Mesendoderm (in vitro differentiated cells): ENCODE results near the gene ACBD3.

Source experiments
- DNase-seq: peaks from one replicate; pipeline ENCODE4 v3.0.0; 2013
- H2AK5ac ChIP-seq: 2 replicates; pipeline ENCODE4 v1.6.1; 2013; ENCODE audit warnings: low read length, inconsistent platforms
- H2BK120ac ChIP-seq: 2 replicates; pipeline ENCODE4 v1.6.1; 2013; ENCODE audit warnings: low read depth, mild to moderate bottlenecking, low read length, moderate library complexity, mixed read lengths
- H2BK15ac ChIP-seq: replicated peaks from 2 replicates; pipeline ENCODE4 v1.6.1; 2013; ENCODE audit warnings: low read depth, mild to moderate bottlenecking, moderate library complexity
- H2BK5ac ChIP-seq: 2 replicates; pipeline ENCODE4 v1.6.1; 2013; ENCODE audit warnings: low read length, inconsistent platforms
- H3K18ac ChIP-seq: 2 replicates; pipeline ENCODE4 v1.6.1; 2013; ENCODE audit warnings: mild to moderate bottlenecking, low read length, mixed read lengths
- H3K23ac ChIP-seq: one replicate; pipeline ENCODE4 v1.6.1; 2013; ENCODE audit warnings: low read length
- H3K27ac ChIP-seq: 2 replicates; pipeline ENCODE4 v1.5.1; 2013; ENCODE audit warnings: low read depth, mild to moderate bottlenecking, inconsistent platforms, low read length, moderate library complexity
- H3K27me3 ChIP-seq: 2 replicates; pipeline ENCODE4 v1.6.1; 2013; ENCODE audit warnings: low read length, control low read depth, mild to moderate bottlenecking, inconsistent platforms; ENCODE audit not compliant: insufficient read depth, poor library complexity
- H3K36me3 ChIP-seq: 2 replicates; pipeline ENCODE4 v1.6.1; 2013; ENCODE audit warnings: low read length, inconsistent platforms; ENCODE audit not compliant: control insufficient read depth, insufficient read depth
- H3K4ac ChIP-seq: one replicate; pipeline ENCODE4 v1.6.1; 2013; ENCODE audit warnings: low read depth, mild to moderate bottlenecking, low read length, moderate library complexity
- H3K4me1 ChIP-seq: 2 replicates; pipeline ENCODE4 v1.6.1; 2013; ENCODE audit warnings: low read depth, low read length, inconsistent platforms; ENCODE audit not compliant: control insufficient read depth
- H3K4me2 ChIP-seq: 2 replicates; pipeline ENCODE4 v1.6.1; 2013; ENCODE audit warnings: low read length
- H3K4me3 ChIP-seq: 2 replicates; pipeline ENCODE4 v1.5.1; 2013; ENCODE audit warnings: mild to moderate bottlenecking, low read length
- H3K56ac ChIP-seq: one replicate; pipeline ENCODE4 v1.6.1; 2013; ENCODE audit warnings: low read length
- H3K79me1 ChIP-seq: 2 replicates; pipeline ENCODE4 v1.6.1; 2013; ENCODE audit warnings: low read length, inconsistent platforms
- H3K79me2 ChIP-seq: 2 replicates; pipeline ENCODE4 v1.6.1; 2013; ENCODE audit warnings: mild to moderate bottlenecking, low read length; ENCODE audit not compliant: control insufficient read depth, insufficient read depth
- H3K9ac ChIP-seq: 2 replicates; pipeline ENCODE4 v1.6.1; 2013; ENCODE audit warnings: low read length, inconsistent platforms
- H4K5ac ChIP-seq: one replicate; pipeline ENCODE4 v1.6.1; 2013; ENCODE audit warnings: low read length
- H4K8ac ChIP-seq: one replicate; pipeline ENCODE4 v1.6.1; 2013; ENCODE audit warnings: low read depth, mild to moderate bottlenecking, control low read depth, low read length, moderate library complexity
- WGBS: extraction: QIAGEN DNeasy Blood & Tissue Kit; methylation state at CpG from one replicate; pipeline ENCODE4 v1.1.7; 2013; ENCODE audit warnings: low lambda C conversion rate, missing lambda C conversion rate; ENCODE audit not compliant: insufficient coverage; ENCODE audit errors: extremely low coverage; 5-methylcytosine and 5-hydroxymethylcytosine counted together

ACBD3 gene

DNA sequence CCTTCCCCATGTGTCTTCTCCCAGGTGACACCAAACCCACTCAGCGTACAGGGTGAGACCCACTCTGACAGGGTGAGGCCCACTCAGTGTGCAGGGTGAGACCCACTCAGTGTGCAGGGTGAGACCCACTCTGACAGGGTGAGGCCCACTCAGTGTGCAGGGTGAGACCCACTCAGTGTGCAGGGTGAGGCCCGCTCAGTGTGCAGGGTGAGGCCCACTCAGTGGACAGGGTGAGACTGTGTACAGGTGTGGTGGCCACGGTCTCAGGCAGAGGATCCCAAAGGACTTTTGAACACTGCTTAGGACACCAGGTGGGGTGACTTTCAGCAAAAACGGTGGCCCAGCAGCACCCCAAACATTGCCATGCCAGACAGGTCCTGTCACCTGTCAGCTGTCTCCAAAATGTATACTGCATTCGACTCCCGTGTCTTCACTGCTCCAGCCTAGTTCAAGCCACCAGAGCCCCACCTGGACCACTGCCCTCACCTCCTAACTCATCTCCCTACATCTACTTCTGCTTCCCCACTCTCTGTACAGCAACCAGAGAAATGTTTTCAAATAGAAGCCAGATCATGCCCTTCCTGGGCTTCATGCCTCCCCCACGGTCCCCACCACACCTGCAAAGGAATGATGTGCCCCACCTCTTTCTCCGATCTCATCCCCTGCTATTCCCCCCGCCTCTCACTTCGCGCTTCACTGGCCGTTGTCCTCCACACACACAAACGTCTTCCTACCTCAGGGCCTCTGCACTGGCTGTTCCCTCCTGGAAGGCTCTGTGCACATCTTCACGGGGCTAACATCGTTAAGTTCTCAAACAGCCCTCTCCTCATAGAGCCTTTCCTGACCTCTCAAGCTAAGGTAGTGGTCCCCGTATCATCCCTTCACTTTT, 52.1 kb downstream of the ACBD3 start:
- Histone ChIP-seq H3K18ac (no peak overlapping the region), H3K4ac (no peak overlapping the region), H3K4me3 (no peak overlapping the region), H3K27ac (no peak overlapping the region), H2BK120ac (no peak overlapping the region), H3K79me2 (no peaks in the 10 kb centered on the region), H3K27me3 (no peaks in the 10 kb centered on the region), H3K23ac (no peak overlapping the region), H4K5ac (no peak overlapping the region), H2BK5ac (no peak overlapping the region), H3K36me3 (no peaks in the 10 kb centered on the region), H2AK5ac (no peak overlapping the region), H3K56ac (no peak overlapping the region), H3K79me1 (no peaks in the 10 kb centered on the region), H4K8ac (no peak overlapping the region), H3K9ac (no peak overlapping the region), H3K4me2 (no peak overlapping the region), H2BK15ac (no peak overlapping the region), H3K4me1 (peaks cover 7% of the 10 kb centered on the region)
- no CpG with 5 or more reads among the region's 16 CpGs for WGBS
- no peak for DNase-seq

GRCh38 chr1:226133504-226134123, 52.9 kb downstream of the ACBD3 start:
- Histone ChIP-seq H4K8ac (no peak overlapping the region), H4K5ac (no peak overlapping the region), H3K36me3 (no peaks in the 10 kb centered on the region), H3K27me3 (no peaks in the 10 kb centered on the region), H2BK15ac (no peak overlapping the region), H2BK5ac (no peak overlapping the region), H3K23ac (no peak overlapping the region), H2BK120ac (no peak overlapping the region), H3K79me1 (no peaks in the 10 kb centered on the region), H3K56ac (peak overlapping the region; percentile 1), H3K79me2 (no peaks in the 10 kb centered on the region), H3K4me2 (no peak overlapping the region), H3K4me1 (peaks cover 7% of the 10 kb centered on the region), H2AK5ac (no peak overlapping the region), H3K27ac (no peak overlapping the region), H3K9ac (no peak overlapping the region), H3K4ac (no peak overlapping the region), H3K18ac (no peak overlapping the region), H3K4me3 (no peak overlapping the region)
- DNase-seq: no peak
- no CpG with 5 or more reads among the region's 6 CpGs for WGBS

- WGBS: no CpG with 5 or more reads among the region's 17 CpGs
- no peak for DNase-seq
- H3K27me3 ChIP-seq: no peaks in the 10 kb centered on the region
Measured at GRCh38 chr1:226132728-226133503, 53.6 kb downstream of the ACBD3 start.

GRCh38 chr1:226131639-226132038, 54.9 kb downstream of the ACBD3 start:
- no peak overlapping the region for H4K5ac ChIP-seq
- H3K56ac ChIP-seq: no peak overlapping the region
- no CpG with 5 or more reads among the region's 5 CpGs for WGBS
- H2AK5ac ChIP-seq: no peak overlapping the region
- H3K79me1 ChIP-seq: no peaks in the 10 kb centered on the region
- H3K27me3 ChIP-seq: no peaks in the 10 kb centered on the region
- H3K4me1 ChIP-seq: peaks cover 9% of the 10 kb centered on the region
- H4K8ac ChIP-seq: no peak overlapping the region
- DNase-seq: no peak
- H3K18ac ChIP-seq: no peak overlapping the region
- H3K9ac ChIP-seq: no peak overlapping the region
- no peak overlapping the region for H2BK5ac ChIP-seq
- no peak overlapping the region for H2BK15ac ChIP-seq
- H3K79me2 ChIP-seq: no peaks in the 10 kb centered on the region
- H3K23ac ChIP-seq: no peak overlapping the region
- H3K4me2 ChIP-seq: no peak overlapping the region
- no peak overlapping the region for H2BK120ac ChIP-seq
- H3K4me3 ChIP-seq: no peak overlapping the region
- H3K36me3 ChIP-seq: no peaks in the 10 kb centered on the region
- H3K4ac ChIP-seq: no peak overlapping the region
- H3K27ac ChIP-seq: no peak overlapping the region

More at GRCh38 chr1:226132728-226133503, 53.6 kb downstream of the ACBD3 start:
- Histone ChIP-seq H2BK15ac (no peak overlapping the region), H3K4me3 (no peak overlapping the region), H3K36me3 (no peaks in the 10 kb centered on the region), H3K9ac (no peak overlapping the region), H3K18ac (no peak overlapping the region), H2BK120ac (no peak overlapping the region), H3K4me1 (peaks cover 7% of the 10 kb centered on the region), H3K79me2 (no peaks in the 10 kb centered on the region), H3K4me2 (no peak overlapping the region), H3K23ac (no peak overlapping the region), H3K79me1 (no peaks in the 10 kb centered on the region), H3K4ac (no peak overlapping the region), H4K5ac (no peak overlapping the region), H3K56ac (peak overlapping the region; percentile 17), H3K27ac (no peak overlapping the region), H2AK5ac (no peak overlapping the region), H4K8ac (no peak overlapping the region), H2BK5ac (no peak overlapping the region)

DNA sequence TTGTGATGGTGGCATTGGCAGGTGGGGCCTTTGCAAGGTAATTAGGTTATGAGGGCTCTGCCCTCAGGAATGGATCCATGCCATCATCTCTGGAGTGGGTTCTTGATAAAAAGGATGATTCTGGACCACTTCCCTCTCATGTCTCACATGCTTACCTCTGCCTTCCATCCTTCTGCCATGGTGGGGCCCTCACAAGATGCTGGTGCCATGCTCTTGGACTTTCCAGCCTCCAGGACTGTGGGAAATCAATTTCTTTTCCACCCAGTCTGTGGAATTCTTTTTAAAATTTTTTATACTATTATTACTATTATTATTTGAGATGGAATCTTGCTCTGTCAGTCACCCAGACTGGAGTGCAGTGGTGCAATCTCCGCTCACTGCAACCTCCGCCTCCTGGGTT, 57.3 kb downstream of the ACBD3 start:
- H3K4me3 ChIP-seq: no peak overlapping the region
- no CpG with 5 or more reads among the region's 2 CpGs for WGBS
- no peak overlapping the region for H2AK5ac ChIP-seq
- H3K4ac ChIP-seq: no peak overlapping the region
- H2BK15ac ChIP-seq: no peak overlapping the region
- H3K9ac ChIP-seq: no peak overlapping the region
- H4K8ac ChIP-seq: no peak overlapping the region
- H3K4me1 ChIP-seq: peaks cover 5% of the 10 kb centered on the region
- no peak overlapping the region for H3K18ac ChIP-seq
- no peak overlapping the region for H3K23ac ChIP-seq
- no peak overlapping the region for H2BK5ac ChIP-seq
- H3K79me1 ChIP-seq: no peaks in the 10 kb centered on the region
- H3K4me2 ChIP-seq: no peak overlapping the region
- no peak overlapping the region for H4K5ac ChIP-seq
- H3K27me3 ChIP-seq: no peaks in the 10 kb centered on the region
- H2BK120ac ChIP-seq: no peak overlapping the region
- DNase-seq: no peak
- H3K27ac ChIP-seq: no peak overlapping the region
- H3K36me3 ChIP-seq: no peaks in the 10 kb centered on the region
- no peaks in the 10 kb centered on the region for H3K79me2 ChIP-seq
- no peak overlapping the region for H3K56ac ChIP-seq
